ENCODE results near the gene NDUFA11.
"Not testable (repeated sequence)": the region's sequence is repeated elsewhere in the genome, so short reads cannot be mapped to it uniquely, and the experiment has no call there.

Gene NDUFA11

GRCh38 chr19:5857203-5858081, 46.1 kb downstream of the NDUFA11 start:
- DNase-seq (ENCODE audit: low read depth in 2 of 2): no peak

GRCh38 chr19:5855151-5855550, 48.4 kb downstream of the NDUFA11 start:
- DNase-seq (ENCODE audit: low read depth in 2 of 2): not testable (repeated sequence)

- not testable (repeated sequence) for DNase-seq (ENCODE audit: low read depth in 2 of 2)
Measured at GRCh38 chr19:5854121-5854520, 49.5 kb downstream of the NDUFA11 start.

GRCh38 chr19:5851302-5851701, 52.3 kb downstream of the NDUFA11 start, which contains the start of gene FUT3:
Gene FUT3, minus strand, starts transcription at chr19:5851449.
- no peak for DNase-seq (ENCODE audit: low read depth in 2 of 2)

GRCh38 chr19:5850743-5851293, 52.8 kb downstream of the NDUFA11 start:
- peak in 1 of 2 experiments; percentile 26 for DNase-seq (ENCODE audit: low read depth in 2 of 2)

GRCh38 chr19:5850189-5850588, 53.4 kb downstream of the NDUFA11 start:
- DNase-seq (ENCODE audit: low read depth in 2 of 2): no peak

GRCh38 chr19:5848621-5849020, 55.0 kb downstream of the NDUFA11 start:
- DNase-seq (ENCODE audit: low read depth in 2 of 2): not testable (repeated sequence)

GRCh38 chr19:5847846-5848245, 55.7 kb downstream of the NDUFA11 start:
- not testable (repeated sequence) for DNase-seq (ENCODE audit: low read depth in 2 of 2)
